Measurements from ENCODE around the gene KRT38. TPM values are rescaled to one million over a fixed set of nuclear protein-coding genes. Genes with fewer than 3 reads are reported as not detected.

Gene KRT38
- total and polyA plus RNA-seq, 2 of the 8 experiments (the other 6 are each of a cell fraction or from before 2014, with no cell fraction given): not detected

DNA sequence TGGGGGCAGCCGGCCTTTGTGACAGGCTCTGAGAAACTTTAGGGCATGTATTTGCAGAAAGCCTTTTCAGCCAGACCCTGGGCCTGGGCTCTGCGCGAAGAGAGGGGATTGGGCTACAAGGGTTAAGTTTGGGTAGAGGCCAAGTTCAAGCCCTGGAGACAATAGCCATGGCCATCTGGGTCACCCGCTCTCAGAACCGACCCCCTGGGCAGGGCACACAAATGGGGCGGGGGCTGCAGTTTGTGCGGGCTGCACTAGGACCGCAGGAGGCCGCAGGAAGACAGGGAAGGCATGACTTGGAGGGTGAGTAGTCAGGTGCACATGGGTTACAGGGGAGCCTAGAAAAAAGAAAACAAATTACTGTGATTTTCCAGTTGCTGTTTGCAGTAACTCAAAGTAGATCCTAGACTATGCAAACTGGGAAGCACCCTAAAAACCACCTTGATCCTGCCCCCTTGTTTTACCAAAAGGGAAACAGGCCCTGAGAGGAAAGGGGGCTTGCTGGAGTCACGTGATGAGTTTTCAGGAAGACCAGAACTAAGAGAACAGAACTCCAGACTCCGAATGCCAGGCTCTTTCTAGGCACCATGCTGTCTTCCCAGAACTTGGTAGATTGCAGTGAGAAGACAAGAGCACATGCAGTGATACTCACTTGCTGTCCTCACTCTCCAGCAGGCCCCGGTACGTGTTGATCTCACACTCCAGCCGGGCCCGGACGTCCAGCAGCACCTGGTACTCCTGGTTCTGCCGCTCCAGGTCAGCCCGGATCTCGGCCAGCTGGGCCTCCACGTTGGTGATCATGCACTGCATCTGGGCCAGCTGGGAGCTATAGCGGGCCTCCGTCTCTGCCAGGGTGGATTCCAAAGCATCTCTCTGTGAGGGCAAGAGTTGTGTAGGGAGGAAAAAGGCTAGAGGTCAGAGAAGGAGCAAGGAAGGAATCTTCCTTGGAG lies 36.4 kb upstream of the KRT38 start:
- FAIRE-seq: no peak

More for the DNA sequence above, 36.4 kb upstream of the KRT38 start:
- Histone ChIP-seq H3K79me2 (ENCODE audit: control insufficient read depth in 1 of 2, insufficient read depth in 2 of 2, low read length in 2 of 2) (no peaks in the 10 kb centered on the region), H3K4ac (replicated peaks; ENCODE audit: insufficient read length, low read depth, low read length) (no peak overlapping the region), H3K27me3 (replicated peaks in 1 of 4; ENCODE audit: control insufficient read depth in 3 of 4, extremely low read depth in 1 of 4, insufficient read depth in 3 of 4, low read length in 3 of 4) (no peaks in the 10 kb centered on the region; a peak in 2 of 7 replicates), H3K23ac (ENCODE audit: insufficient read length) (no peak overlapping the region), H3K4me1 (replicated peaks in 1 of 4; ENCODE audit: control insufficient read depth in 3 of 4, insufficient read depth in 4 of 4, low read length in 3 of 4) (no peaks in the 10 kb centered on the region), H4K8ac (ENCODE audit: extremely low read depth, insufficient read depth, low read length) (no peak overlapping the region), H2AK5ac (ENCODE audit: low read depth, low read length) (no peak overlapping the region), H3K4me2 (ENCODE audit: insufficient read depth in 1 of 2, low read depth in 2 of 2, low read length in 2 of 2) (no peak overlapping the region), H3K27ac (ENCODE audit: low read depth, low read length) (no peak overlapping the region), H2BK12ac (ENCODE audit: low read depth, low read length) (no peak overlapping the region), H3K23me2 (ENCODE audit: low read depth, low read length) (no peaks in the 10 kb centered on the region), H4K5ac (ENCODE audit: insufficient read length, low read depth, low read length) (no peak overlapping the region), H3K9ac (replicated peaks in 1 of 4; ENCODE audit: extremely low read depth in 1 of 4, low read depth in 3 of 4, low read length in 3 of 4) (no peak overlapping the region), H2BK20ac (ENCODE audit: low read length) (no peak overlapping the region), H3K9me3 (ENCODE audit: insufficient read depth in 2 of 2, low read depth in 1 of 2, low read length in 1 of 2) (no peaks in the 10 kb centered on the region), H2BK120ac (replicated peaks; ENCODE audit: low read depth, low read length) (no peak overlapping the region), H3K4me3 (ENCODE audit: extremely low read depth in 1 of 4, insufficient read depth in 2 of 4, low read depth in 3 of 4, low read length in 4 of 4) (no peak overlapping the region), H2AFZ (ENCODE audit: low read length) (no peak overlapping the region), H3K18ac (ENCODE audit: extremely low read depth, low read length) (no peak overlapping the region), H3K56ac (replicated peaks; ENCODE audit: insufficient read length, low read depth, low read length) (no peak overlapping the region), H3K79me1 (ENCODE audit: low read depth, low read length) (no peaks in the 10 kb centered on the region), H2BK15ac (ENCODE audit: low read length) (no peak overlapping the region), H2BK5ac (ENCODE audit: low read depth, low read length) (no peak overlapping the region), H3K14ac (ENCODE audit: insufficient read length) (no peak overlapping the region), H3K36me3 (ENCODE audit: control insufficient read depth in 2 of 4, insufficient read depth in 4 of 4, low read length in 3 of 4) (no peaks in the 10 kb centered on the region), H4K20me1 (replicated peaks in 1 of 2; ENCODE audit: control insufficient read depth in 1 of 2, insufficient read depth in 2 of 2, low read length in 2 of 2) (no peaks in the 10 kb centered on the region), H4K91ac (replicated peaks; ENCODE audit: insufficient read length, low read length) (no peak overlapping the region)
- 94% methylated on average over 22 of the region's 22 CpGs; no CpG with 5 or more reads in 1 of the 2 experiments for WGBS, 2 experiments (ENCODE audit: extremely low coverage in 1 of 2, insufficient coverage in 1 of 2, insufficient read length in 1 of 2, insufficient replicate concordance in 2 of 2, low coverage in 1 of 2, low lambda C conversion rate in 2 of 2, missing lambda C conversion rate in 1 of 2)
- TF ChIP-seq SRF (IDR thresholded peaks at IDR 0.05; ENCODE audit: low read depth, low read length) (no peak), HDAC2 (IDR thresholded peaks at IDR 0.05; ENCODE audit: borderline replicate concordance in 1 of 2, low read depth in 2 of 2, low read length in 2 of 2) (no peak), TBP (IDR thresholded peaks at IDR 0.05; ENCODE audit: low read depth, low read length) (no peak), POU5F1 (IDR thresholded peaks at IDR 0.05; ENCODE audit: low read depth, low read length) (no peak), GABPA (IDR thresholded peaks at IDR 0.05; ENCODE audit: borderline replicate concordance, insufficient read depth, low read length) (no peak), BACH1 (IDR thresholded peaks at IDR 0.05; ENCODE audit: low read length) (no peak), NRF1 (IDR thresholded peaks at IDR 0.05; ENCODE audit: low read depth, low read length) (no peak), TEAD4 (IDR thresholded peaks at IDR 0.05; ENCODE audit: low read depth, low read length) (no peak), ASH2L (IDR thresholded peaks at IDR 0.05; ENCODE audit: low read length) (no peak)
- TF ChIP-seq, protein P1, sequence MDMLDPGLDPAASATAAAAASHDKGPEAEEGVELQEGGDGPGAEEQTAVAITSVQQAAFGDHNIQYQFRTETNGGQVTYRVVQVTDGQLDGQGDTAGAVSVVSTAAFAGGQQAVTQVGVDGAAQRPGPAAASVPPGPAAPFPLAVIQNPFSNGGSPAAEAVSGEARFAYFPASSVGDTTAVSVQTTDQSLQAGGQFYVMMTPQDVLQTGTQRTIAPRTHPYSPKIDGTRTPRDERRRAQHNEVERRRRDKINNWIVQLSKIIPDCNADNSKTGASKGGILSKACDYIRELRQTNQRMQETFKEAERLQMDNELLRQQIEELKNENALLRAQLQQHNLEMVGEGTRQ (IDR thresholded peaks at IDR 0.05; ENCODE audit: low read length): no peak
- ChIA-PET CTCF (ENCODE audit: partially characterized antibody) (interaction anchor here (0.7 to 11.2 kb wide), 6 partner anchors 10 to 172 kb away, joined by 3 to 98 read pairs (median 5); partner anchors contain the start of gene KRT36), POLR2A (ENCODE audit: partially characterized antibody) (interaction anchor here (0.9 kb wide), 1 partner anchor 51 kb away, joined by 3 read pairs; the partner anchor contains the start of gene KRT19)
- no peak for DNase-seq (ENCODE audit: low read depth in 1 of 2, low spot score in 2 of 2)

Measured in H1 (cell line).